HG03460 (cell line): ENCODE data around the gene ADAMTS9.

Source experiments
- ATAC-seq: cut with Tn5 transposase; IDR thresholded peaks from one replicate; pipeline ENCODE4 v1.9.1; 2021; ENCODE audit not compliant: unreplicated experiment

Gene ADAMTS9

GRCh38 chr3:64625381-64625780, 62.4 kb downstream of the ADAMTS9 start:
- no peak for ATAC-seq

DNA sequence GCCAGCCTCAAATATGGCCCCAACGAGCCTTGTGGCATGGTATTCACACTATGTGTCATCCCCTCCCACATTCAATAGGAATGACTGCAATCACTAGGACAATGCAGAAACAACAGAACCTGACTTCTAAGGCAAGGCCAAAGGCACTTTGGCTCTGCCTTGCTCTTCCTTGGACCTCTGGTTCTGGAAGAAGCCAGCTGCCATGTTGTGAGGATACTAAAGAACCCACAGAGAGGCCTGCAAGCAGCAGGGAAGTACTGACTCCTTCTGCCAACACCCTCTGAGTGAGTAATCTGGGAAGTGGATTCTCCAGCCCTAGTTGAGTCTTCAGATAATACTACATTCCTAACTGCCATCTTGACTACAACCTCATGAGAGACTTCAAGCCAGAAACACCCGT, 64.7 kb downstream of the ADAMTS9 start:
- ATAC-seq: no peak

- ATAC-seq: no peak
These were observed 65.9 kb downstream of the ADAMTS9 start for GRCh38 chr3:64621726-64622395.

DNA sequence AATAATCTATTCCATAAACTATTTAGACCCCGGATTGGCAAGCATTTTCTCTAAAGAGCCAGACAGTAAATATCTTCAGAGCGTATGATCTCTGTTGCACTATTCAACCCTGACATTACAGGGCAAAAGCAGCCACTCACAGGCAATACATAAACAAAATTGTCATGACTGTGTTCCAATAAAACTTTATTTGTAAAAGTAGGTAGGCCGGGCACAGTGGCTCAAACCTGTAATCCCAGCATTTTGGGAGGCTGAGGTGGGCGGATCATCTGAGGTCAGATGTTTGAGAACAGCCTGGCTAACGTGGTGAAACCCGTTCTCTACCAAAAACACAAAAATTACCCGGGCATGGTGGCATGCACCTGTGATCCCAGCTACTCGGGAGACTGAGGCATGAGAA, 66.5 kb downstream of the ADAMTS9 start:
- no peak for ATAC-seq

- ATAC-seq: no peak
These were observed 67.8 kb downstream of the ADAMTS9 start for GRCh38 chr3:64620020-64620419.

DNA sequence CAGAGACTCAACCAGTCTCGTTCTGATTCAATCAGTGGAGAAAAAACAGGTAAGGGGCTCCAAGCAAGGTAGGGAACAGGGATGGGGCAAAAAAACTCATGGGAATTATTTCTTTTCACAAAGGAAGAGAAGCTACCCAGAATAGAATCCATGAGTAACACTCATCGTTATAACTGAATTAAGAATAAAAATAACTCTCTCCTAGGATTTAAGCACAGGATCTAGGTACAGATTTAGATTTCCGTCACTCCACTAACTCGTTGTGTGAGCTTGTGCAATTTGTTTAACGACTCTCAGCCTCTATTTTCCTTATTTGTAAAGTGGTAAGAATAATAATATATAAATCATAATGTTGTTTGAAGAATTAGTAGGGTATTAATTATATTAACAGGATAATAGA, 68.6 kb downstream of the ADAMTS9 start:
- no peak for ATAC-seq

- ATAC-seq: no peak
These were observed 70.2 kb downstream of the ADAMTS9 start for GRCh38 chr3:64617610-64618009.

- ATAC-seq: no peak
These were observed 70.8 kb downstream of the ADAMTS9 start for GRCh38 chr3:64616953-64617352.

GRCh38 chr3:64612916-64613526, 74.8 kb downstream of the ADAMTS9 start:
- no peak for ATAC-seq

DNA sequence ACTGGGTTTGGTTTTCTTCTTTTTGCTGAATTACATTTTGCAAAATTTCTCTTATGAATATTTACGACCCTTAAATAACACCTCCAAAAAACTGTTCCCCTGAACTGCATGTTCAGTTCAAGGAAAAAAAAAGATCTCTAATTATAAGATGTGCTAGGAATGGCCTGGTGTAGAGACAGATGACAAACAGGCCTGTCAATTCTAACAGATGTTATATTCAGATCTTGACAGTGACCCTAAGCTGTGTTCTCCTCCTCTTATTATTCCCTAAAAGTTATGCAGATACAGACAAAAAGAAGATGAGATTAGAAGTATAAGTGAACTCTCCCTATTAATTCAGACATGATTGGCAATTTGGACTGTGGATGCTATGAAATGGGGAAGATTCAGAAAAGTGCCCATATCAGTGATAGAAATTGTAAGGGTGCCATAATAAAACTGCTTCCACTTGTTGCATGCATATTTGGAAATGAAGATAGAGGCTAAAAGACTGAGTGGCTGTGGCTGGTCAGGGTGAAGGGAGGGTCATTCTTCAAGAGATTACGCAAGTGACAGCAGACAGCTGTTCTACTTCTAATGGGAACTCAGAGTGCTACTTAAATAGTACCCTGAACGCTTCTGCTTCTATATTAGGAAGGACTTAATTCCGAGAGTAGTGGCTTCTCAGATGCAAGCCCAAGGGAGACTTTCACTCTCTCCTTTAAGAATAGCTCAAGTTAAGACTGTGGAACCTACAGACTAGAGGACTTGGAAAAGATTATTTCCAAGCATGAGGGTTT, 75.5 kb downstream of the ADAMTS9 start:
- no peak for ATAC-seq

DNA sequence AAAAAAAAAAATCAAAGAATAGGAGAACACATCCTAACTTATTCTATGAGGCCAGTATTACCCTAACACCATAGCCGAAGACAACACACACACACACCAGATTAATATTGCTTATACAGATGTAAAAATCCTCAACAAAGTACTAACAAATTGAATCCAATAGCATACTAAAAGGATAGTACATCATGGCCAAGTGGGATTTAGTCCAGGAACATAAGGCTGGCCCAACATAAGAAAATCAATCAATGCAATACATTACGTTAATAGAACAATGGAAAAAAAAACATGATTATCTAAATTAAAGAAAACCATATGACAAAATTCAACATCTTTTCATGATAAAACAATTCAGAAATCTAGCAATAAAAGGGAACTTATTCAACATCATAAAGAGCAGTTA, 79.1 kb downstream of the ADAMTS9 start:
- ATAC-seq: no peak

DNA sequence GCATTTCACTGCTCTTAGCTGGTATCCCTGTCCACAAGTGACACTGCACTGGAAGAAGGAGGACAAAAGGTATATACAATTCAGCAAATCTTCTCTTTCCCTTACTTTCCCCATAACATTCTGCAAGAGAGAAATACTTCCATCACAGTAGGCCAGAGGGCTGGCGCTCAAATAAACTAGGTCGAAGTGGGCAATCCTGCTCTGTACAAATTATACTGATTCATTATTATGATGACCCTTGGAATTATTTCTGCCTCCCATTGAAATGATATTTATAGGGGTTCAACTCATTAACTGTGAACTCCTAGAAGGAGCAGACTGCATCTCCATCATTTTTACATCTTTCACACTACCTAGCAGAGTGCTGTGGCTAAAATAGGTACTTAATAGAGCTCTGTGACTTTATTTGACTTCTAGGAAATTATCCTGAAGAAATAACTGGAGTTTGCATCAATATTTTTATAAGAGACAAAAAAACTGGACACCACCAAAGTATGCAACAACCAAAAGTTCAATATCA, 80.7 kb downstream of the ADAMTS9 start:
- ATAC-seq: no peak

GRCh38 chr3:64604313-64604712, 83.5 kb downstream of the ADAMTS9 start:
- no peak for ATAC-seq

GRCh38 chr3:64601824-64602223, 86.0 kb downstream of the ADAMTS9 start:
- ATAC-seq: no peak

DNA sequence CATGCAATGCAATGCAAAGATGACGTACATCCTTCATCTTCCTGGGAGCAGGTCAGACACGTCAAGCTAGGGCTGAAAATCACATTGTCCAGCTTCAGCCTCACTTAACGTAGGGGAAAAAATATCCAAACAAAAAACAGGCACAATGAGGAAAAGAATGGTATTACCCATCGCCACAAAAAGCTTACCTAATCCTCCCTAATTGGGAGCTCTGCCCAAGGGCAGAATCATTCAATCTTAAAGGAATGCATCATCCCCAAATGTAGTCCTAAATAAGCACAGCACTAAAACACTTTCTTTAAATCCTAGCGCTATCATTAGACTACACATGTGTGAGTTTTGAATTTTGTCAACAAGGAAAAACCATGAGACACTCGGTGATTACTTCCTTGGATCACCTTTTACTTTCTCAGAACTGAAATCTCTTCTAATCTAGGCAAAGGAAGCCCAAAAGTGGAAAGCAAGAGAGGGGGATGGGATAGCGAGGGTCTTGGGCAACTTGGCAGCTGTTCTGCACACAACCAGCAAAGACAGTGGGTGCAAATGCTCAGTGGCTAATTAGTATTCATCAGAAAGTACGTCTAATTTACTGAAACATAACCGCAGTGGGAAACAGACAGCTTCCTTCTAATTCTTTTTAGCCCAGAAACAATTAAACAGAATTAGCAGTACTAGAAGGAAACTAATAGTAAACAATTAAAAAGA, 87.4 kb downstream of the ADAMTS9 start:
- ATAC-seq: no peak

DNA sequence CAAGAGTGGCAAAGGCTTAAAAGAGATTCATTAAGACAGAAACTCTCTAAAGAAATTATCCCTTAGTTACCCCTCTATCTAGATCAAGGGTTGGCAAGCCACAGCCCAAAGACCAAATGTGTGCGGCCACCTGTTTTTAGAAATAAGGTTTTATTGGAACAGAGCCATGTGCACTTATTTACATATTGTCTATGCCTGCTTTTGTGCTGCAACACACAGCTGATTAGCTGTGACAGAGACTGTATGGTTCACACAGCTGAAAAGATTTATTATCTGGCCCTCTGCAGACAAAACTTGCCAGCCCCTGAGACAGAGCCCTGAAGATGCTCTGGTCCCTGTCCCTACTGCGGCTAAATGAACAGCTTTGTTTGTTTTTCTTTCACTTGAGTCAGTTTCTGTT, 88.1 kb downstream of the ADAMTS9 start:
- ATAC-seq: no peak

DNA sequence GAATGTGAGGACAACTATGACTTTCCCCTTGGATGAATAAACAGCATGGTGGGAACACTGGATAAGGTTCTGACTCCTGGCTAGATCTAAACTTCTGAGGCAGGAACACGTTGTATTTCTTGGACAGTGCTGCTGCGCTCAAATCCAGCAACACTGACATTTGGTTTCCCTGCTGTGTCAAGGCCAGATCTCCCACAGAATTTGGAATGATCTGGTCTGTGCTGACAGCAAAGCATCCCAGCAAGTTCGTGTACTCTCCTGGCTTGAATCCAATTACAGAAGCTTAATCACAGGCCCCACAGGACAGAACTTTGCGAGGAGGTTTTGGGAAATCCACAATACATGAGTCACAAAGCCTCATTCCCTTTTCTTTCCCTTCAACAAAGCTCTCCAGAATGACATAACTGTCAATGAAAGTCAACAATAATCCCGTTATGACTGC, 92.5 kb downstream of the ADAMTS9 start:
- no peak for ATAC-seq

- ATAC-seq: no peak
These were observed 93.7 kb downstream of the ADAMTS9 start for GRCh38 chr3:64594134-64594533.

DNA sequence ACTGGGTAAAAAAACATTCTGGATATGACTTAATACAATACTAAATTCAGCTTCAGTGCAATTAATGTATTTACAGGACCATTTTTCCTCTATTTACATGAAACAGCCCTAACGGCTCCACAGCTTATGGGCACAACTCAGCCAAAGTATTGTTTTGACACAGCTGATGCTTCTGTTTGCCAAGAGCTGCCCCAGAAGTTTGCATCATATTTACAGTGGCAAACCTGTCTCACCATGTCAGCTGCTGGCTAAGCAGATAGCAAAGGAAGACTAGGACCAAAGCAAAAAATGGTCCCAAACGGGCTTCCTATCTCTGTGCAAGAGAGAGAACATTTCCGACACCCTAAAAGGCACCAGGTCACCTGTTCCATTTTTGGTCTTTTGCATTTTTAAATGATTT, 94.5 kb downstream of the ADAMTS9 start:
- ATAC-seq: no peak

DNA sequence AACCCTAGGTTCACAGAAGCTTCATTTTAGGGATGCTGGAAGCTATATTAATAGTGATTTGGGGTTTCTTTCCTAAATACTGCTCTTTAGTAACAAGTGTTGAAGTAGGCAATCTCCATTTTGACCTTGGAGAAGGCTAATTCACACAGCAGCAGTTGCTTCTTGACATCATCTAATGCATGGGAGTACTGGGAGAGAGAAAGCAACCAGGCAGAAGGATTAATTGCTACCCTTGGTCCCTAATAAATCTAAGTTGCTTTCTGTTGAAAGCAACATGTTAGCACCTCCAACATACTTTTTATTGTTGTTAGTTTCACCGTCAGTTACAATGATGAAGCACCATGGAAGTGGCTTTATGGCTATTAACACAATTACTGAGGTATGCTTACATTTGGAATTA, 96.2 kb downstream of the ADAMTS9 start:
- ATAC-seq: no peak

GRCh38 chr3:64588380-64588779, 99.4 kb downstream of the ADAMTS9 start:
- ATAC-seq: no peak
